Left forelimb (tissue), 1 donor: ENCODE measurements around the gene RIMBP2.

Experiments
- DNase-seq: peaks from one replicate; pipeline ENCODE4 v3.0.0-alpha.2; 2018; ENCODE audit warnings: low spot score

RIMBP2 gene

GRCh38 chr12:130538343-130539095, 177.6 kb downstream of the RIMBP2 start:
- no peak for DNase-seq

DNA sequence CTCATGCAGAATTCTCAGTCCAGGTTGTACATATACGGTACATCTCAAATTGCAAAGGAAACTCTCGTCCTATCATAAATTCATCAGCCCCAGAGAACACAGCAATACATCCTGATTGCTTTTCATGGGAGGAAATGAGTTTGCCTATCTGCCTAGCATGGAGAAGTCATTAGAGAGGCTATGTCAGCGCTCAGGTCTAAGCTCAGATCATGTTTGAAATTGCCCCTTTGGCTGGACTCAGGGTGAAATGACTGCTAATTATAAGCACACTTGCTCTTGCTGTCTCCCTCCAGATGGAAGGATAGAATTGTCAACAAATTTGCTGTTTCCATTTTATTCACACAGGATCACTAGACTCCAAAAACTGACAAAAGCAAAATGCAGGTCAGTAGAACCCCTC, 178.4 kb downstream of the RIMBP2 start:
- no peak for DNase-seq

DNA sequence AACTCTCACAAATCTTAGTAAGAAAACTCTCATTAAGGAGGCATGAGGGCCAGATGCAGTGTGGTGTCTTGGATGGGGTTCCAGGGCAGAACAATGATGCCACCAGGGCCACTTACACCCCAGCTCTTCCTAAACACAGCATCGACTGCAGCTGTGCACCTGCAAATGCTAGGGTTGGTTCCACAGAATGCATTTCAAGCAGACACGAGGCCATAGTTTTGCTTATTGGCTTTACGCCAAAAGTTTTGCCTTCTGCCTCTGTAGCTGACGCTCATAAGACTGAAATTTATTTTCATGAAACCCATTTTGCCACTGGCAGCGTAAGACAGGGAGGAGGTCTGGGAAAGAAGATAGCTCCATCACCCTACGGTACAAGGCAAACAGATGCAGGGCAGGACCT, 179.0 kb downstream of the RIMBP2 start:
- no peak for DNase-seq

GRCh38 chr12:130530429-130530828, 185.7 kb downstream of the RIMBP2 start:
- no peak for DNase-seq

DNA sequence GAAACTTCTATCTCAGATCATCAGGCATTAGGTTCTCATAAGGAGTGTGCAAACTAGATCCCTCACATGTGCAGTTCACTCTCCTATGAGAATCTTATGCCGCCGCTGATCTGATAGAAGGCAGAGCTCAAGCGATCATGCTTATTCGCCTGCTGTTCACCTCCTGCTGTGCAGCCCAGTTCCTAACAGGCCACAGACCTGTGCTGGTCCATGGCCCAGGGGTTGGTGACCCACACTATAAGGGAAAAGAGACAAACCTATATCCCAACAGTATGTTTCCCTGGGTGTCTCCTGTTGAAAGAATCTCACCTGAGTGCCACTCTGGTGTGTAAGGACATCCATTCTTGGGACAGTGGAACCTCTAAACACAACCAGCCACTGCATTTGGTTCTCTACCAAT, 186.3 kb downstream of the RIMBP2 start:
- DNase-seq = no peak

DNA sequence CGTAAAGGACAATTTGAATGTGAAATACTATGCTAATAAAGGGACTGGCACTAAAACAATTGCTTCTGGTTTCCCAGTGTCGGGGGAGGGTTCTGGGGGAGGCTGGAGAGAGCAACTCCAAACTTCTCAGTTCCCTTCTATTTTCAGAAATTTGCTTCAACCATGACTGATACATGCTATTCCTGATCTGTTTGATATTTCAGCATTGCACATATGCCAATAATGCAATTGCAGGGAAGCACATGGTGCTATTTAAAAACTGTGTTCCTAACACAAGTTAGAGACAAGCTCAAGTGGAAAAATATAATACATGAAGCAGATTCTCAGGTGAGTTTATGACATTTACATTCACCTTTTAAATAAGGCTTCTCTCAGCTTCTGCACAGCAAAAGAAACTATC, 188.9 kb downstream of the RIMBP2 start:
- DNase-seq = no peak

- DNase-seq = no peak
Observed at GRCh38 chr12:130526813-130527212, 189.3 kb downstream of the RIMBP2 start.

DNA sequence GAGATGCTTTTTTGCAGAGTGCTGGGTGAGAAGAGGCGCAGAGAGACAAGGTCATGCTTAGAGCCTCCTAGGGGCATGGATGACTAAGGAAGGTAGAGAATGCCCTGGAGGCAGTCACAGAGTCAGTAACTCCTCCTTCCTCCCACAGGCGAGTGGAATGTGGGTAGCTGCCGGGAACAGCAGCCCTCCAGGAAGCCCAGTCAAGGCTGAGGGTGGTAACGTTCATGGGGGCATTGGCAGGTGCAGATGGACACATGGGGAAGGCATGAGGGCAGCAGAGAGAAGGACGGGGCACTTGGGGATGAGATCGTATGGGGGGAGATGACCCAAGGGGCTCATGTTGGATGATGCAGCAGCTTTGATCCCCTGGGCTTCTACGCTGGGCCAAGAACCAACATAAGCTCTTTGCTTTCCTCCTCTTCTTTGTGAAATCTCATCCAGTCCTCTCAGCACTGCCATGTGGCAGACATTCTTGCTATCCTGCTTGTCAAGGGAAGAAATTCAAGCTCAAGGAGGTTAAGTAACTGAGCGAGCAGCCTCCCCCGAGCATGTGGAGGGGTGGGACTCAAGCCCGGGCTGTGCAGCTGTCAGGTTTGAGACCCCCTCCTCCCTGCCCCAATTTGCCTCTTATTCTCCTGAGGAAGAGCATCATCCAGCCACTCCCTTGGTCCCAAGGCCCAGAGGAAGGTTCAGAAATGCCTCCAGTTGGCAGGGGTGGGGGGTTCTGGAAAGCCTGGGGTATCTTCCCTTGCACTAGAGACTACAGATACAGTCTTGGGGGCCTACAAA, 190.5 kb downstream of the RIMBP2 start:
- no peak for DNase-seq

- DNase-seq = no peak
Observed at GRCh38 chr12:130524759-130525158, 191.3 kb downstream of the RIMBP2 start.

- DNase-seq = no peak
Observed at GRCh38 chr12:130523863-130524614, 192.1 kb downstream of the RIMBP2 start.

GRCh38 chr12:130523208-130523607, 192.9 kb downstream of the RIMBP2 start:
- no peak for DNase-seq

- no peak for DNase-seq
Observed at GRCh38 chr12:130522244-130522834, 193.8 kb downstream of the RIMBP2 start.

DNA sequence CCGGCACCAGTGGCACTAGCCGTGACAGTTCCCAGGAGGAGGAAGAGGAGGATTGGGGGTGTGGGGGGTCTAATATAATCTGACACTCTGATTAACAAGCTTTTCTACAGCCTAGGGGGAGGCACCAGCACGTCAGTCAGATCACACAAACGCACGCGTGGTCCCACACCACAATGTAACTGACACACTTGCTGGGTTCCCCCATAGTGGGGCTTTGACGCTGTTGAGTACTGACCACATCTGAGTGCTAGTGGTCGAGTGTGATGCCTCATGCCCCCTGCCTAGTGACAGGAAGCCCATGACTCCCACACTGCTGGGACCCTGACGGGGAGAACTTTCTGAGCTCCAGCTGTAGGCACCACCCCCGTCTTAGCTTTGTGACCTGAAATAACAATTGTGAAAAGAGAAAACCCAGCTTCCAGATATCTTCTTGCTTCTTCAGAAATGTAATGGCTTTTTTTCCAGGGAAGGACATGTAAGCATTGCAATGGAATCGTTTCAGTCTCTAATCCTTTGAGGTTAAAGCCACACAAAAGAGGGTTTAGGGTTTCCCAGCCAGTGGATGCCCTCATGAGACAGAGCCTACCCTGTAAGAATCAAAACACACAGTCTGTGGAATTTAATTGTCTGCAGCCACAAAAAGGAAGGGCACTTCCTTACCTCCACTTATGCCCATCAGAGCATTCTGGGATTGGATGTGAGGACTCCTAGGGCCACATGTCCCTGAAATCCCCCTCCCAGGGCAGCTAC, 194.5 kb downstream of the RIMBP2 start:
- DNase-seq = no peak

GRCh38 chr12:130520784-130521183, 195.3 kb downstream of the RIMBP2 start:
- DNase-seq = no peak

DNA sequence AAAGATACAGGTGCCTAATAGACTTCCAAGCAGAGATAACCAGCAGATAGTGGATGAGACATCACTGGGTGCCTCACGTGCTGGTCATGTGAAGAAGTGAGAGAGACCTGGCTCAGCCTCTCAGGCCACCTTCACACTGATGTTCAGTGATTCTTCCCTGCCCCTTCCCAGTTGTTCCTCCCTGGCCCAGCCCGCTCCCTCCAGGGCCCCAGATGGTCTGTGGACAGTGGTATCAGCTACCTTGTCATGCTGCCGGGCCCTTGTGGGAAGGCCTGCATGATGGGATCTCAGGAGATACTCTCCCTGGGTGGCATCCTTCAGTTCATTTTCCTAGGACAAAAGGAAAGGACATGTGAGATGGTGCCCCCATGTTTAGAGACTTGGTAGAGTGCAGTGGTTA, 198.5 kb downstream of the RIMBP2 start:
- DNase-seq = no peak

- DNase-seq = no peak
Observed at GRCh38 chr12:130514149-130514551, 201.9 kb downstream of the RIMBP2 start.

DNA sequence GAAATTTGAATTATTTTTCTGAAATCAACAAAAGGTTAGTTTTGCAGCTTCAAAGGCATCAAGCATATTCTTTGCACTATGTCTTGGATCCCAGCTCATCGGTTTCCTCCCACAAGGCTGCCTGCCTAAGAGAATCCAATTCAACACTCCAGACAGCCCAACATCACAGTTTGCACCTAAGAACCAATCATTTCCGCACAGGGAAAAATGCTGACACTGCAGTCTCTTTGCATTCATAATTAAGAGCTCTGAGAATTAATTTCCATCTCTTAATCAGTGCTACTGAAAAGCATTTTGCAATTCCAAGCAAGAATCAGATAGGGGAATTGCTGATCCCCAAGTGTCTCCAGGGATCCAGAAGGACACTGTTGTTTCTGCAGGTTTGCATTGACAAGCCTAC, 202.5 kb downstream of the RIMBP2 start:
- no peak for DNase-seq

GRCh38 chr12:130511285-130511684, 204.8 kb downstream of the RIMBP2 start:
- DNase-seq = no peak

- no peak for DNase-seq
Observed at GRCh38 chr12:130509454-130509853, 206.6 kb downstream of the RIMBP2 start.

DNA sequence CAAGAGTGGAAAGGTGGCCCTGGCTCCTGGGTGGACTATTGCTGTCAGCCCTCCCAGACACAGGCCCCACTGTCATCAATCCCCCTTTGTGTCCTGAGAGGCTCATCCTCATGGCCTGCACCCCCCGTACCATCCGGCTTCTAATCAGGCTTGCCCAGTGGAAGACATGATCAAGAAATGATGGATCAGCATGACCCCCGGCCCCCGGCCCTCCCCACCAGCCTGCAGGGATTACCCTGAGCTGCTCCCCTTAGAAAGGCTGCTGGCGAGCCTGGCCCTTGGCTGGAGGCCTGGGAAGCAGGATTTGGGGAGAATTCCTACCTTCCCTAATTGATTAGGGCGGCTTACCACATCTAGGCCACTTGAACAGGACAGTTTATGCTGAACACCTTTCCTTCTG, 207.3 kb downstream of the RIMBP2 start:
- DNase-seq = no peak

DNA sequence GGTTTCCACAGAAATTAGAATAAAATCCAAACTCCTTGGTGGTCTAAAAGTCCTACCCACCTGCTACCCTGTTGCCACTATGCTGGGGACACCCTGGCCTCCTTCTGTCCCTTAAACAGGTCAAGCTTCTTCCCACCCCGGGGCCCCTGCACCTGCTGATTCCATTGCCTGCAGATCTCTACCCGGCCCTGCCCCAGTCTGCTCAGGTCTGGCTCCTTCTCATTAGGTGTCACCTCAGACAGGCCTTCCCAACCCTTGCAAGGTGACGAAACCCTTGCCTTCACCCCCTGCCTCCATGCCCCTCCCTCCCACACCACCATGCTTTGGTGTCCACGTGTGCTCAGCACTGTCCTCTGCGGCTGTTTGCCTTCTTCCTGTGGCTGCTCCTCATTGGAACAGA, 207.8 kb downstream of the RIMBP2 start:
- no peak for DNase-seq

DNA sequence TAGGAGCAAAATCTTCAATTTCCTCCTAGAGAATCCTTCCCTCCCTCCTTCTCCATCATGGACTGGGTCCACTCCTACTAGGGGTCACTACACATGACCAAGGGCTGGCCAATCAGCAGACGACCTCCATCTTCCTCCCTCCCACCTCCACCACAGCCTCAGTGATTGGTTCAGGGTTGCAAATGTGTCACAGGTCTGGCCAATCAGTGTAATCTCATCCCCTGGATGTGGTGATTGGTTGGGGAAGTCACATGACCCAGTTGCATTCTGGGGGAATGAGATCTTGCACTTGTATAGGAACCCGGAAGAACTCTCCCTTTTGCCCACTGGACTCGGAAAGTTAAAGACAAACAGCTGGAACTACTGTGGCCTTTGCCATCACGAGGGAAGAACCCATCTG, 209.3 kb downstream of the RIMBP2 start:
- no peak for DNase-seq
